LNCAP (cell line): Measurements from ENCODE around the gene SH3RF3.

Source experiments
- TF ChIP-seq, protein P1 (sequence below): fragments of 450-650 bp; IDR thresholded peaks from 2 replicates; pipeline ENCODE4 v1.5.1; 2017; ENCODE audit warnings: mild to moderate bottlenecking

The SH3RF3 gene

DNA sequence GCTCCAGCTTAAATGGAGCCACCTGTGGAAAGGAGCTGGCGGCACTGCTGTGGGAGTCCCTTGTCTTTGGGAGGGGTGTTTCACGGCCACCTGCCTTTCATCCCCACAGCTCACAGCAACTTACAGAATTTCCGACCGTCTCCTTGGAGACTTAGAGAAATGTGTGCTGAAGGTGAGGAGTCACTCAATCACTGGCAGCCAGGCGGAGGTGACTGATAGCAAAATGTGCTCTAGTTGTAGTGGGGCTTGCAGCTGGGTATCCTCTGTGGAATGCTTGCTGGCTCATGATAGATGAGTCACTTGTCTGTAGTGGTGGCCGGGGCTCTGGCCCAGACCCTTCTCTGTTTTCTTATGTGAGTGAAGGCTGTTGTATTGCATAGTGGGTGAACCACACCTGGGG lies 110.7 kb downstream of the SH3RF3 start:
- TF ChIP-seq, protein P1, sequence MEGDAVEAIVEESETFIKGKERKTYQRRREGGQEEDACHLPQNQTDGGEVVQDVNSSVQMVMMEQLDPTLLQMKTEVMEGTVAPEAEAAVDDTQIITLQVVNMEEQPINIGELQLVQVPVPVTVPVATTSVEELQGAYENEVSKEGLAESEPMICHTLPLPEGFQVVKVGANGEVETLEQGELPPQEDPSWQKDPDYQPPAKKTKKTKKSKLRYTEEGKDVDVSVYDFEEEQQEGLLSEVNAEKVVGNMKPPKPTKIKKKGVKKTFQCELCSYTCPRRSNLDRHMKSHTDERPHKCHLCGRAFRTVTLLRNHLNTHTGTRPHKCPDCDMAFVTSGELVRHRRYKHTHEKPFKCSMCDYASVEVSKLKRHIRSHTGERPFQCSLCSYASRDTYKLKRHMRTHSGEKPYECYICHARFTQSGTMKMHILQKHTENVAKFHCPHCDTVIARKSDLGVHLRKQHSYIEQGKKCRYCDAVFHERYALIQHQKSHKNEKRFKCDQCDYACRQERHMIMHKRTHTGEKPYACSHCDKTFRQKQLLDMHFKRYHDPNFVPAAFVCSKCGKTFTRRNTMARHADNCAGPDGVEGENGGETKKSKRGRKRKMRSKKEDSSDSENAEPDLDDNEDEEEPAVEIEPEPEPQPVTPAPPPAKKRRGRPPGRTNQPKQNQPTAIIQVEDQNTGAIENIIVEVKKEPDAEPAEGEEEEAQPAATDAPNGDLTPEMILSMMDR = no peak

DNA sequence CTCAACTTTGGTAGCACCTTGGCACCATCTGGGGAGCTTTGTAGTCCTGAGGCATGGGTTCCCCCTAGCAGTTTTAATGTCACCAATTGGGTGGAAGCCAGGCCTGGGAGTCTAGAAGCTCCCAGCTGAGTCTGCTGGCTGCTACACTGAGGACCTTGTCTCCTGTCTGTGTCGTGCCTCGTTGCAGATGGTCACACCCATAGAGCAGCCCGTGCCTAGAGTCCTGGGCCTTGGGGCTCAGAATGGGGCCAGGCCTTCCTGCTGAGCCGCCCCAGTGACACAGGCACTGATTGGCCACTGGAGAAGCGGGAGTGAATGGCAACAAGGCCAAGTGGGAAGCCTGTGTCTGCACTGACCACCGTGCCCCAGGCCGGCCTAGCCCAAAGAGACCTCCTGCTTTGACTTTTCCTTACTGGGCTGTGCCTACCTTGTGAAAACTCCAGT lies 113.2 kb downstream of the SH3RF3 start:
- TF ChIP-seq, protein P1 = no peak

- TF ChIP-seq, protein P1 = no peak
Observed at GRCh38 chr2:109242654-109243331, 113.8 kb downstream of the SH3RF3 start.

GRCh38 chr2:109243526-109244303 lies 114.7 kb downstream of the SH3RF3 start:
- TF ChIP-seq, protein P1 = no peak

GRCh38 chr2:109244304-109244582 lies 115.2 kb downstream of the SH3RF3 start:
- TF ChIP-seq, protein P1 = no peak

DNA sequence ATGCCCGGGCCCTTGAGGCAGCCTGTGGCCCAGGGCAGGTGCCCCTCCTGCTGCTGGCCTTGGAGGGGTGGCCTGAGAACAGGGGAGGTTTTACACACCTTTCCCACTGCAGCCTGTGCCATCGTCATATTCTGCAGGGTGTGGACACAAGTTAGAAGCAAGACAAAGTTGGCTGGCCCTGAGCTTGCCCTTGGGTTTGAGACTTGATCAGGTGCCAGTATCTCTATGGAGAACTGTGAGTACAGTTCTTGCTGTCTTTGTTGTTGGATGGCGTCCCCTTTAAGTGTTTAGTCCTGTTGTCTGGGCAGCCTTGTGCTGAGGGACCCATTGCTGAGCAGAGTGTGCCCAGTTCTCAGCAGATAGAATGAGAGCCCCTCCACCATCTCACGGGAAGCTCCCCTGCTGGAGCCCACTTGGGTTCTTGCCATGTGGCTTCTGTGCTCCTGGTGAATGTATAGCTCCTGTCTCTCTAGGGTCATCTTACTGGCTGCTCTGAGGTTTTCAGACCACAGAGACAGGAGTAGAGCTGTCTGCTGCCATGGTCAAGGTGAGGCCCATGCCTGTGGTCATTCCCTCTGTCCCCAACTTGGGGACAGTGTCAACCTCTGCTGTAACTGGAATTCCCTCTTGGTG lies 115.9 kb downstream of the SH3RF3 start:
- TF ChIP-seq, protein P1 = no peak

GRCh38 chr2:109246176-109246575 lies 117.2 kb downstream of the SH3RF3 start:
- TF ChIP-seq, protein P1 = no peak
